K562 (cell line): ENCODE results near the gene FBLIM1. TPM values are rescaled to one million over a fixed set of nuclear protein-coding genes. Genes with fewer than 3 reads are reported as not detected.

ENCODE experiments used
- E2F6 ChIP-seq, 2 experiments: IDR thresholded peaks; 2 replicates each; pipeline ENCODE4 v1.6.1; 2011; ENCODE audit warnings: borderline replicate concordance in 1 of 2, control low read depth in 1 of 2, low read depth in 1 of 2, low read length in 1 of 2, mild to moderate bottlenecking in 1 of 2, mixed read lengths in 1 of 2, moderate library complexity in 1 of 2; ENCODE audit not compliant: insufficient read depth in 1 of 2, insufficient read length in 1 of 2, poor library complexity in 1 of 2, severe bottlenecking in 1 of 2; ENCODE audit errors: extremely low read depth in 1 of 2
- FOXJ3 ChIP-seq: sonication (generic); formaldehyde crosslinking; IDR thresholded peaks from 2 replicates; pipeline ENCODE4 v1.4.0; 2020; ENCODE audit warnings: mild to moderate bottlenecking, missing genetic modification reagents
- MITF ChIP-seq: IDR thresholded peaks from 2 replicates; pipeline ENCODE4 v1.6.1; 2014; ENCODE audit warnings: antibody characterized with exemption
- MLLT1 ChIP-seq, 2 experiments: fragments of 450-650 bp; IDR thresholded peaks; 2 replicates each; pipeline ENCODE4 v1.6.1; 2016
- OTX1 ChIP-seq: fragments of 450-650 bp; formaldehyde crosslinking; IDR thresholded peaks from 2 replicates; pipeline ENCODE4 v1.4.0; 2022; ENCODE audit warnings: mild to moderate bottlenecking
- RBM22 ChIP-seq: fragments of 200-400 bp; formaldehyde crosslinking; IDR thresholded peaks from 2 replicates; pipeline ENCODE4 v1.6.1; 2018; ENCODE audit warnings: low read length, low read depth; ENCODE audit not compliant: poor library complexity, severe bottlenecking
- THRB ChIP-seq: fragments of 450-650 bp; formaldehyde crosslinking; conservative IDR thresholded peaks from 2 replicates; pipeline ENCODE4 v1.4.0; 2022; ENCODE audit warnings: mild to moderate bottlenecking, missing genetic modification characterization
- ZBTB9 ChIP-seq: fragments of 450-650 bp; formaldehyde crosslinking; IDR thresholded peaks from 2 replicates; pipeline ENCODE4 v1.4.0; 2020; ENCODE audit warnings: mild to moderate bottlenecking, moderate library complexity
- ZFX ChIP-seq: sonication (generic); formaldehyde crosslinking; IDR thresholded peaks from 2 replicates; pipeline ENCODE4 v1.8.0; 2022; ENCODE audit warnings: mild to moderate bottlenecking, missing genetic modification reagents, moderate library complexity
- ZNF174 ChIP-seq: fragments of 250-450 bp; sonication (Bioruptor Pico); IDR thresholded peaks from 2 replicates; pipeline ENCODE4 v1.4.0; 2020; ENCODE audit warnings: mild to moderate bottlenecking
- ZNF644 ChIP-seq: fragments of 200-800 bp; sonication (Bioruptor generic); IDR thresholded peaks from 2 replicates; pipeline ENCODE4 v1.6.1; 2016; ENCODE audit warnings: low read depth, missing genetic modification characterization, missing compliant biosample characterization
- ZNF655 ChIP-seq: fragments of 250-450 bp; sonication (Bioruptor Pico); IDR thresholded peaks from 2 replicates; pipeline ENCODE4 v1.5.0; 2021
- ZNF696 ChIP-seq: fragments of 250-450 bp; sonication (Bioruptor Pico); conservative IDR thresholded peaks from 2 replicates; pipeline ENCODE4 v1.4.0; 2020; ENCODE audit warnings: mild to moderate bottlenecking, moderate library complexity
- polyA plus RNA-seq, 8 experiments: library from polyadenylated mRNA; depleted of rRNA in 4 of 8; stranded (reverse) in 5 of 8; unstranded in 3 of 8; fragments of >200 nt; fragmentation: Nextera tagmentation in 2 of 8; fragmentation: Illumina TruSeq in 1 of 8; extraction: Ambion mirVana in 2 of 8; extraction: Trizol in 1 of 8; gene quantifications; 2 replicates each; pipeline versions ENCODE4 v1.2.1 to v1.2.3, GENCODE V29; 2011 to 2014; ENCODE audit warnings: inconsistent platforms in 1 of 8, missing spikeins in 1 of 8
- total RNA-seq, 7 experiments: library from RNA; depleted of rRNA in 6 of 7; stranded (reverse); fragments of >200 nt in 6 of 7; fragmentation: Illumina TruSeq in 2 of 7; extraction: Trizol in 2 of 7; gene quantifications; 2 replicates each; pipeline versions ENCODE4 v1.2.1 to v1.2.3, GENCODE V29; 2011 to 2021; ENCODE audit warnings: low replicate concordance in 1 of 7

The FBLIM1 gene
- total and polyA plus RNA-seq, 9 of the 15 experiments (the other 6 are each of a cell fraction or from before 2014, with no cell fraction given) = 0.14 to 0.24 TPM; not detected in 7

- TF ChIP-seq ZNF696 (CRISPR knock-in tag) (no peak; the same call in 1 of the 2 replicates), MITF (no peak), ZNF174 (CRISPR knock-in tag) (no peak), OTX1 (CRISPR knock-in tag) (no peak), RBM22 (peak; percentile 91), ZNF655 (no peak), ZBTB9 (CRISPR knock-in tag) (peak; percentile 56; the same call in 1 of the 2 replicates), THRB (CRISPR knock-in tag) (peak; percentile 86), MLLT1 (IDR thresholded peaks at IDR 0.05) (0 out of 4 replicates have a peak, but pooled peaks of 1 of the 2 experiments have one; percentile 54), E2F6 (IDR thresholded peaks at IDR 0.05; ENCODE audit: borderline replicate concordance in 1 of 2, extremely low read depth in 1 of 2, insufficient read depth in 1 of 2, insufficient read length in 1 of 2, low read depth in 1 of 2, low read length in 1 of 2, poor library complexity in 1 of 2, severe bottlenecking in 1 of 2) (no peak), ZFX (CRISPR knock-in tag) (peak; percentile 49), FOXJ3 (CRISPR knock-in tag) (no peak), ZNF644 (tag) (peak; percentile 49)
- TF ChIP-seq, all 486 proteins: peak for 78
Observed at GRCh38 chr1:15835205-15835740, 76.7 kb downstream of the FBLIM1 start (continued).
